H9 (cell line): Measurements from ENCODE around the gene NFATC1. TPM values are rescaled to one million over a fixed set of nuclear protein-coding genes. Genes with fewer than 3 reads are reported as not detected.

Source experiments
- DNase-seq: peaks from one replicate; pipeline ENCODE4 v3.0.0-alpha.2; 2017
- H2AFZ ChIP-seq: one replicate; pipeline ENCODE4 v1.6.1; 2013; ENCODE audit warnings: mild to moderate bottlenecking, low read length, control low read depth, moderate library complexity
- H2AK5ac ChIP-seq: 2 replicates; pipeline ENCODE4 v1.6.1; 2013; ENCODE audit warnings: low read length, control low read depth, mixed read lengths; ENCODE audit not compliant: insufficient read length
- H2BK120ac ChIP-seq: one replicate; pipeline ENCODE4 v1.6.1; 2013; ENCODE audit warnings: low read depth, mild to moderate bottlenecking, low read length, control low read depth, inconsistent platforms; ENCODE audit not compliant: poor library complexity, severe bottlenecking
- H2BK12ac ChIP-seq: 2 replicates; pipeline ENCODE4 v1.6.1; 2013; ENCODE audit warnings: low read length, control low read depth, mixed read lengths, low read depth; ENCODE audit not compliant: insufficient read length
- H2BK15ac ChIP-seq: 2 replicates; pipeline ENCODE4 v1.6.1; 2013; ENCODE audit warnings: low read depth, low read length, control low read depth
- H2BK20ac ChIP-seq: one replicate; pipeline ENCODE4 v1.6.1; 2013; ENCODE audit warnings: low read depth, mild to moderate bottlenecking, low read length, control low read depth, inconsistent platforms; ENCODE audit not compliant: poor library complexity, severe bottlenecking
- H2BK5ac ChIP-seq: 2 replicates; pipeline ENCODE4 v1.6.1; 2013; ENCODE audit warnings: low read length, control low read depth, mixed read lengths; ENCODE audit not compliant: insufficient read length
- H3K14ac ChIP-seq: 2 replicates; pipeline ENCODE4 v1.6.1; 2013; ENCODE audit warnings: low read length, control low read depth; ENCODE audit not compliant: insufficient read depth
- H3K18ac ChIP-seq: 2 replicates; pipeline ENCODE4 v1.6.1; 2013; ENCODE audit warnings: low read depth, mild to moderate bottlenecking, mixed read lengths, low read length, control low read depth; ENCODE audit not compliant: insufficient read length
- H3K23ac ChIP-seq: 2 replicates; pipeline ENCODE4 v1.6.1; 2013; ENCODE audit warnings: low read length, control low read depth, mixed read lengths, low read depth; ENCODE audit not compliant: insufficient read length
- H3K23me2 ChIP-seq: 2 replicates; pipeline ENCODE4 v1.6.1; 2013; ENCODE audit warnings: low read depth, mild to moderate bottlenecking, mixed read lengths, low read length, control low read depth; ENCODE audit not compliant: insufficient read length, poor library complexity, severe bottlenecking
- H3K27ac ChIP-seq: 2 replicates; pipeline ENCODE4 v1.5.1; 2013; ENCODE audit warnings: low read length, control low read depth, mixed read lengths, low read depth; ENCODE audit not compliant: insufficient read length
- H3K27me3 ChIP-seq: 2 replicates; pipeline ENCODE4 v1.6.1; 2013; ENCODE audit warnings: low read length, control low read depth, inconsistent platforms; ENCODE audit not compliant: insufficient read depth
- H3K4ac ChIP-seq: 2 replicates; pipeline ENCODE4 v1.6.1; 2013; ENCODE audit warnings: low read depth, mild to moderate bottlenecking, control low read depth, inconsistent platforms, low read length, moderate library complexity
- H3K4me1 ChIP-seq: 2 replicates; pipeline ENCODE4 v1.6.1; 2013; ENCODE audit warnings: low read length, control low read depth, inconsistent platforms; ENCODE audit not compliant: insufficient read depth
- H3K4me2 ChIP-seq: 2 replicates; pipeline ENCODE4 v1.6.1; 2013; ENCODE audit warnings: low read length, control low read depth, mixed read lengths; ENCODE audit not compliant: insufficient read length, insufficient read depth
- H3K56ac ChIP-seq: 2 replicates; pipeline ENCODE4 v1.6.1; 2013; ENCODE audit warnings: low read depth, mild to moderate bottlenecking, mixed read lengths, low read length, control low read depth; ENCODE audit not compliant: insufficient read length
- H3K79me1 ChIP-seq: 2 replicates; pipeline ENCODE4 v1.6.1; 2013; ENCODE audit warnings: low read depth, mild to moderate bottlenecking, moderate library complexity, low read length, control low read depth, inconsistent platforms; ENCODE audit not compliant: insufficient read depth, poor library complexity, severe bottlenecking
- H3K79me2 ChIP-seq: 2 replicates; pipeline ENCODE4 v1.6.1; 2013; ENCODE audit warnings: low read length, control low read depth, inconsistent platforms; ENCODE audit not compliant: insufficient read depth
- H3K9ac ChIP-seq: 2 replicates; pipeline ENCODE4 v1.6.1; 2013; ENCODE audit warnings: low read length, control low read depth, mixed read lengths; ENCODE audit not compliant: insufficient read length; ENCODE audit errors: extremely low read depth
- H3K9me3 ChIP-seq: one replicate; pipeline ENCODE4 v1.6.1; 2013; ENCODE audit warnings: low read depth, low read length, inconsistent platforms; ENCODE audit not compliant: control insufficient read depth
- H3T11ph ChIP-seq: one replicate; pipeline ENCODE4 v1.6.1; 2013; ENCODE audit warnings: mild to moderate bottlenecking, low read length, control low read depth, inconsistent platforms
- H4K20me1 ChIP-seq: one replicate; pipeline ENCODE4 v1.6.1; 2013; ENCODE audit not compliant: control insufficient read depth, insufficient read length, insufficient read depth
- H4K5ac ChIP-seq: 2 replicates; pipeline ENCODE4 v1.6.1; 2013; ENCODE audit warnings: low read depth, mild to moderate bottlenecking, mixed read lengths, low read length, control low read depth; ENCODE audit not compliant: insufficient read length
- H4K8ac ChIP-seq: replicated peaks from 2 replicates; pipeline ENCODE4 v1.6.1; 2013; ENCODE audit warnings: low read length, control low read depth, mixed read lengths, low read depth; ENCODE audit not compliant: insufficient read length
- H4K91ac ChIP-seq: 2 replicates; pipeline ENCODE4 v1.6.1; 2013; ENCODE audit warnings: low read depth, mild to moderate bottlenecking, moderate library complexity, mixed read lengths, low read length, control low read depth; ENCODE audit not compliant: insufficient read length
- H3K27ac Mint-ChIP-seq, 3 experiments: 2 replicates in 2 of 3; 3 replicates in 1 of 3; pipeline ENCODE4 v1.8.0; 2020 to 2021; ENCODE audit warnings: mixed read lengths in 3 of 3, mild to moderate bottlenecking in 1 of 3, moderate library complexity in 1 of 3
- H3K27me3 Mint-ChIP-seq: 2 replicates; pipeline ENCODE4 v1.8.0; 2021; ENCODE audit warnings: low read depth, mild to moderate bottlenecking, moderate library complexity, mixed read lengths
- H3K36me3 Mint-ChIP-seq, 3 experiments: 2 replicates in 2 of 3; 3 replicates in 1 of 3; pipeline ENCODE4 v1.8.0; 2020 to 2021; ENCODE audit warnings: low read depth in 3 of 3, mixed read lengths in 3 of 3; ENCODE audit not compliant: insufficient read depth in 1 of 3
- H3K4me1 Mint-ChIP-seq, 2 experiments: 2 replicates each; pipeline ENCODE4 v1.8.0; 2020; ENCODE audit warnings: mixed read lengths in 2 of 2
- H3K4me3 Mint-ChIP-seq, 2 experiments: 2 replicates in 1 of 2; 3 replicates in 1 of 2; pipeline ENCODE4 v1.8.0; 2020 to 2021; ENCODE audit warnings: mild to moderate bottlenecking in 2 of 2, mixed read lengths in 2 of 2, moderate library complexity in 1 of 2
- H3K9me3 Mint-ChIP-seq, 2 experiments: 2 replicates in 1 of 2; 3 replicates in 1 of 2; pipeline ENCODE4 v1.8.0; 2020; ENCODE audit warnings: mild to moderate bottlenecking in 2 of 2, mixed read lengths in 2 of 2, moderate library complexity in 1 of 2
- WGBS: extraction: QIAGEN DNeasy Blood & Tissue Kit; methylation state at CpG from one replicate; pipeline ENCODE4 v1.1.7; 2013; ENCODE audit warnings: missing lambda C conversion rate, low lambda C conversion rate, mixed read lengths; ENCODE audit not compliant: insufficient read length; ENCODE audit errors: extremely low coverage; 5-methylcytosine and 5-hydroxymethylcytosine counted together
- total RNA-seq: library from RNA; stranded (reverse); gene quantifications from 2 replicates; pipeline ENCODE4 v1.2.1, GENCODE V29; 2021
- TF ChIP-seq, protein P1 (sequence below): fragments of 200-600 bp; sonication (generic); conservative IDR thresholded peaks from 3 replicates; pipeline ENCODE4 v1.8.0; 2021; ENCODE audit warnings: antibody characterized with exemption, mild to moderate bottlenecking

NFATC1 gene
- total RNA-seq, 1 experiment from 2014 or later: 5.5 TPM

DNA sequence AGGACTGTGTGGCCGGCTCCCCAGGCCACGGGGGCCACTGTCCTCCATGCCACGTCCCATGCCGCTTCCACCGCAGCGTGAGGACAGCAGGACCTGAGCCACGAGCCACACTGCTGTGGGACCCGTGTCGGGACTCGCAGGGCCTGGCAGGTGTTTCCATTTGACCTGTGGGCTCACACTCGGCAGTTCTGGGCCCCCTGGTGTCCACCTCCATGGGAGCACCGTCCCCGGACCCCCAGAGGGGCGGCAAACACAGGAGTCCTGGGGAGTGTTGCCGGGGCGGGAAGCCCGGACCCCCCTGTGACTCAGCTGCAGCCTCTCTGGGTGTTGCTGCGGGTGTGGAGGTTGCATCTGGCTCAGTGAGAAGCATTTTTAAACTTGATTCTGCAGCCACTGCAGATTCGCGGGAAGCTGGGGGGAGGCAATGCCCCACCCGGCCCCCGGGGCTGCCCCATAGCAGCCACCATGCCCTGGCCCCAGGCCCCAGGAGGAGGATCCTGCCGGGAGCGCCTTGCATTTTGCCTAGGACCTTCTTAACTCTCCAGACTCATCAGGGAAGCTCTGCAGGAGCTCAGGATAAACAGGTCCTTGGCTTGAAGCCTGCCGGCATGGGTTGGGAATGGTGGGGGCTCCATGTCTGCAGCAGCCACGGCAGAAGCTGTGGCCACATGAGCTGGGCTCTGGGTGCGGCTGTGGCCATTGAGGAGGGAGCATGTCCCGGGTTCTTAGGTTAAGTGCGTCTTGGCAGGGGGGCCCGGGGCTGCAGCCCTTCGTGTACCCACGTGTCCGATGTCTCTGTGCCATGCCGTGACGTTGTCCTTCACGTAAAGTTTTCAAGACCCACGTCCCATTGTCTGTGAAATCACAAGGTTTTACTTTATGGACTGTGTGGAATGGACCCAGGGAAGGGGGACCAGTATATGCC lies 30.9 kb downstream of the NFATC1 start:
- no peak overlapping the region for H3K4ac ChIP-seq
- no peaks in the 10 kb centered on the region; a peak in 1 of 5 replicates for H3K9me3 Mint-ChIP-seq
- no peak overlapping the region for H2AFZ ChIP-seq
- H3K79me1 ChIP-seq: no peaks in the 10 kb centered on the region
- H3K4me1 Mint-ChIP-seq: peaks cover 4 to 12% of the 10 kb centered on the region in 2 experiments
- H4K5ac ChIP-seq: no peak overlapping the region
- H2BK20ac ChIP-seq: no peak overlapping the region
- no peaks in the 10 kb centered on the region for H3K27me3 ChIP-seq
- DNase-seq: no peak
- TF ChIP-seq, protein P1, sequence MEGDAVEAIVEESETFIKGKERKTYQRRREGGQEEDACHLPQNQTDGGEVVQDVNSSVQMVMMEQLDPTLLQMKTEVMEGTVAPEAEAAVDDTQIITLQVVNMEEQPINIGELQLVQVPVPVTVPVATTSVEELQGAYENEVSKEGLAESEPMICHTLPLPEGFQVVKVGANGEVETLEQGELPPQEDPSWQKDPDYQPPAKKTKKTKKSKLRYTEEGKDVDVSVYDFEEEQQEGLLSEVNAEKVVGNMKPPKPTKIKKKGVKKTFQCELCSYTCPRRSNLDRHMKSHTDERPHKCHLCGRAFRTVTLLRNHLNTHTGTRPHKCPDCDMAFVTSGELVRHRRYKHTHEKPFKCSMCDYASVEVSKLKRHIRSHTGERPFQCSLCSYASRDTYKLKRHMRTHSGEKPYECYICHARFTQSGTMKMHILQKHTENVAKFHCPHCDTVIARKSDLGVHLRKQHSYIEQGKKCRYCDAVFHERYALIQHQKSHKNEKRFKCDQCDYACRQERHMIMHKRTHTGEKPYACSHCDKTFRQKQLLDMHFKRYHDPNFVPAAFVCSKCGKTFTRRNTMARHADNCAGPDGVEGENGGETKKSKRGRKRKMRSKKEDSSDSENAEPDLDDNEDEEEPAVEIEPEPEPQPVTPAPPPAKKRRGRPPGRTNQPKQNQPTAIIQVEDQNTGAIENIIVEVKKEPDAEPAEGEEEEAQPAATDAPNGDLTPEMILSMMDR: no peak
- H2BK120ac ChIP-seq: no peak overlapping the region
- no peak overlapping the region for H3K4me3 Mint-ChIP-seq
- no peak overlapping the region for H2AK5ac ChIP-seq
- no peak overlapping the region for H3K14ac ChIP-seq
- no peaks in the 10 kb centered on the region for H3K79me2 ChIP-seq
- H3K23ac ChIP-seq: no peak overlapping the region
- H3K9ac ChIP-seq: no peak overlapping the region
- no peak overlapping the region for H3K4me2 ChIP-seq
- WGBS: no CpG with 5 or more reads among the region's 37 CpGs
- no peak overlapping the region; a peak in 1 of 7 replicates for H3K27ac Mint-ChIP-seq
- H3K27ac ChIP-seq: no peak overlapping the region
- no peaks in the 10 kb centered on the region for H3K9me3 ChIP-seq
- no peaks in the 10 kb centered on the region for H3K23me2 ChIP-seq
- no peaks in the 10 kb centered on the region for H3K4me1 ChIP-seq
- no peak overlapping the region for H4K91ac ChIP-seq
- no peak overlapping the region for H3K56ac ChIP-seq
- H2BK15ac ChIP-seq: no peak overlapping the region
- no peaks in the 10 kb centered on the region for H4K20me1 ChIP-seq
- H3K18ac ChIP-seq: peak overlapping the region; percentile 54
- no peak overlapping the region for H2BK5ac ChIP-seq
- H4K8ac ChIP-seq: no peak overlapping the region
- no peaks in the 10 kb centered on the region; the same call in 1 of the 2 replicates for H3K27me3 Mint-ChIP-seq
- H3T11ph ChIP-seq: no peak overlapping the region
- H3K36me3 Mint-ChIP-seq: peaks cover 0 to 3% (median 0%) of the 10 kb centered on the region in 3 experiments; a peak in 3 of 7 replicates
- no peak overlapping the region for H2BK12ac ChIP-seq
